HG02588 (cell line): ENCODE results near the gene TRIM52.
"Not testable (repeated sequence)": the region's sequence is repeated elsewhere in the genome, so short reads cannot be mapped to it uniquely, and the experiment has no call there.

ENCODE experiments used
- ATAC-seq: cut with Tn5 transposase; IDR thresholded peaks from one replicate; pipeline ENCODE4 v1.9.1; 2021; ENCODE audit warnings: mild to moderate bottlenecking, moderate library complexity; ENCODE audit not compliant: unreplicated experiment

Gene TRIM52

GRCh38 chr5:181260720-181261319 lies at the start of gene TRIM52:
TRIM52 (minus strand) TSS chr5:181261143; CDS start chr5:181260813, 330 bp downstream.
- ATAC-seq, result peak; percentile 86

- ATAC-seq, result not testable (repeated sequence)
Observed at GRCh38 chr5:181287331-181287730, 26.4 kb upstream of the TRIM52 start.

- not testable (repeated sequence) for ATAC-seq
Observed at GRCh38 chr5:181285962-181286705, 25.2 kb upstream of the TRIM52 start.

- ATAC-seq, result not testable (repeated sequence)
Observed at GRCh38 chr5:181283841-181284755, 23.2 kb upstream of the TRIM52 start.

- no peak for ATAC-seq
Observed at GRCh38 chr5:181283347-181283746, 22.4 kb upstream of the TRIM52 start.

- ATAC-seq, result no peak
Observed at GRCh38 chr5:181282874-181283273, 21.9 kb upstream of the TRIM52 start.

- not testable (repeated sequence) for ATAC-seq
Observed at GRCh38 chr5:181282415-181282814, 21.5 kb upstream of the TRIM52 start.

GRCh38 chr5:181281984-181282316 lies 21.0 kb upstream of the TRIM52 start:
- no peak for ATAC-seq

- ATAC-seq, result no peak
Observed at GRCh38 chr5:181281077-181281983, 20.4 kb upstream of the TRIM52 start.

GRCh38 chr5:181280251-181280762 lies 19.4 kb upstream of the TRIM52 start:
- ATAC-seq, result no peak

GRCh38 chr5:181273433-181273744 lies 12.4 kb upstream of the TRIM52 start:
- not testable (repeated sequence) for ATAC-seq

- no peak for ATAC-seq
Observed at GRCh38 chr5:181271081-181271480, 10.1 kb upstream of the TRIM52 start.

- not testable (repeated sequence) for ATAC-seq
Observed at GRCh38 chr5:181267907-181268306, 7.0 kb upstream of the TRIM52 start.

- not testable (repeated sequence) for ATAC-seq
Observed at GRCh38 chr5:181267291-181267904, 6.5 kb upstream of the TRIM52 start.

GRCh38 chr5:181265092-181265671 lies 4.2 kb upstream of the TRIM52 start:
- ATAC-seq, result no peak

GRCh38 chr5:181263633-181264032 lies 2.7 kb upstream of the TRIM52 start:
- ATAC-seq, result no peak

- ATAC-seq, result peak; percentile 39
Observed at GRCh38 chr5:181261320-181262049, 542 bp upstream of the TRIM52 start.

- no peak for ATAC-seq
Observed at GRCh38 chr5:181259974-181260719, 796 bp downstream of the TRIM52 start.
